RWPE2 (cell line): ENCODE measurements around the gene PRMT6.

Source experiments
- ATAC-seq: fragments of 200-7000 bp; cut with Tn5 transposase; 3 replicates; pipeline ENCODE4 v1.9.1; 2021; ENCODE audit warnings: low read depth
- DNase-seq: peaks from one replicate; pipeline ENCODE4 v3.0.0-alpha.2; 2020; ENCODE audit warnings: low spot score
- H3K27ac ChIP-seq: fragments of 450-650 bp; 2 replicates; pipeline ENCODE4 v1.5.1; 2017; ENCODE audit warnings: mild to moderate bottlenecking; ENCODE audit not compliant: poor library complexity, severe bottlenecking
- H3K27me3 ChIP-seq: fragments of 250-450 bp; sonication (Bioruptor Pico); 2 replicates; pipeline ENCODE4 v1.5.1; 2021; ENCODE audit warnings: mild to moderate bottlenecking, moderate library complexity; ENCODE audit not compliant: insufficient read depth, poor library complexity, severe bottlenecking
- H3K36me3 ChIP-seq: fragments of 250-450 bp; sonication (Bioruptor Pico); 2 replicates; pipeline ENCODE4 v1.5.1; 2020; ENCODE audit warnings: low read depth, mild to moderate bottlenecking, moderate library complexity
- H3K4me1 ChIP-seq: fragments of 250-450 bp; sonication (Bioruptor Pico); 2 replicates; pipeline ENCODE4 v1.5.1; 2021; ENCODE audit warnings: mild to moderate bottlenecking, moderate library complexity; ENCODE audit not compliant: insufficient read depth, poor library complexity, severe bottlenecking
- H3K4me3 ChIP-seq: fragments of 250-450 bp; sonication (Bioruptor Pico); 2 replicates; pipeline ENCODE4 v1.5.1; 2021; ENCODE audit warnings: mild to moderate bottlenecking, moderate library complexity; ENCODE audit not compliant: severe bottlenecking
- H3K9me3 ChIP-seq: fragments of 250-450 bp; sonication (Bioruptor Pico); 2 replicates; pipeline ENCODE4 v1.5.1; 2021; ENCODE audit warnings: mild to moderate bottlenecking, moderate library complexity; ENCODE audit not compliant: severe bottlenecking
- TF ChIP-seq, protein P1 (sequence below): fragments of 450-650 bp; IDR thresholded peaks from one replicate; pipeline ENCODE4 v1.5.1; 2017; ENCODE audit warnings: mild to moderate bottlenecking, moderate library complexity; ENCODE audit not compliant: poor library complexity, severe bottlenecking

Gene PRMT6

GRCh38 chr1:107056426-107057196 is at the start of gene PRMT6:
Gene PRMT6 (plus strand): TSS chr1:107056674. CDS start chr1:107056716, 42 bp downstream.
- Histone ChIP-seq H3K4me3 (peak within 1 kb of the TSS; percentile 79), H3K36me3 (peaks cover 4% of the 10 kb centered on the region), H3K4me1 (peaks cover 15% of the 10 kb centered on the region), H3K27me3 (no peaks in the 10 kb centered on the region), H3K9me3 (no peaks in the 10 kb centered on the region), H3K27ac (peak within 1 kb of the TSS; percentile 28)
- ATAC-seq (peak; percentile 93), DNase-seq (peak; percentile 74)
- TF ChIP-seq, protein P1, sequence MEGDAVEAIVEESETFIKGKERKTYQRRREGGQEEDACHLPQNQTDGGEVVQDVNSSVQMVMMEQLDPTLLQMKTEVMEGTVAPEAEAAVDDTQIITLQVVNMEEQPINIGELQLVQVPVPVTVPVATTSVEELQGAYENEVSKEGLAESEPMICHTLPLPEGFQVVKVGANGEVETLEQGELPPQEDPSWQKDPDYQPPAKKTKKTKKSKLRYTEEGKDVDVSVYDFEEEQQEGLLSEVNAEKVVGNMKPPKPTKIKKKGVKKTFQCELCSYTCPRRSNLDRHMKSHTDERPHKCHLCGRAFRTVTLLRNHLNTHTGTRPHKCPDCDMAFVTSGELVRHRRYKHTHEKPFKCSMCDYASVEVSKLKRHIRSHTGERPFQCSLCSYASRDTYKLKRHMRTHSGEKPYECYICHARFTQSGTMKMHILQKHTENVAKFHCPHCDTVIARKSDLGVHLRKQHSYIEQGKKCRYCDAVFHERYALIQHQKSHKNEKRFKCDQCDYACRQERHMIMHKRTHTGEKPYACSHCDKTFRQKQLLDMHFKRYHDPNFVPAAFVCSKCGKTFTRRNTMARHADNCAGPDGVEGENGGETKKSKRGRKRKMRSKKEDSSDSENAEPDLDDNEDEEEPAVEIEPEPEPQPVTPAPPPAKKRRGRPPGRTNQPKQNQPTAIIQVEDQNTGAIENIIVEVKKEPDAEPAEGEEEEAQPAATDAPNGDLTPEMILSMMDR, result no peak

GRCh38 chr1:107009281-107009680 is 47.2 kb upstream of the PRMT6 start:
- Histone ChIP-seq H3K9me3 (no peaks in the 10 kb centered on the region), H3K4me3 (no peak overlapping the region), H3K27ac (no peak overlapping the region), H3K36me3 (no peaks in the 10 kb centered on the region), H3K27me3 (peaks cover 3% of the 10 kb centered on the region), H3K4me1 (no peaks in the 10 kb centered on the region)
- TF ChIP-seq, protein P1, result no peak
- no peak for DNase-seq
- no peak for ATAC-seq

GRCh38 chr1:107010582-107010981 is 45.9 kb upstream of the PRMT6 start:
- no peaks in the 10 kb centered on the region for H3K36me3 ChIP-seq
- H3K27ac ChIP-seq, result no peak overlapping the region
- ATAC-seq (no peak), DNase-seq (no peak)
- no peaks in the 10 kb centered on the region for H3K9me3 ChIP-seq
- no peaks in the 10 kb centered on the region for H3K4me1 ChIP-seq
- TF ChIP-seq, protein P1, result no peak
- H3K4me3 ChIP-seq, result no peak overlapping the region
- H3K27me3 ChIP-seq, result peaks cover under 1% of the 10 kb centered on the region

DNA sequence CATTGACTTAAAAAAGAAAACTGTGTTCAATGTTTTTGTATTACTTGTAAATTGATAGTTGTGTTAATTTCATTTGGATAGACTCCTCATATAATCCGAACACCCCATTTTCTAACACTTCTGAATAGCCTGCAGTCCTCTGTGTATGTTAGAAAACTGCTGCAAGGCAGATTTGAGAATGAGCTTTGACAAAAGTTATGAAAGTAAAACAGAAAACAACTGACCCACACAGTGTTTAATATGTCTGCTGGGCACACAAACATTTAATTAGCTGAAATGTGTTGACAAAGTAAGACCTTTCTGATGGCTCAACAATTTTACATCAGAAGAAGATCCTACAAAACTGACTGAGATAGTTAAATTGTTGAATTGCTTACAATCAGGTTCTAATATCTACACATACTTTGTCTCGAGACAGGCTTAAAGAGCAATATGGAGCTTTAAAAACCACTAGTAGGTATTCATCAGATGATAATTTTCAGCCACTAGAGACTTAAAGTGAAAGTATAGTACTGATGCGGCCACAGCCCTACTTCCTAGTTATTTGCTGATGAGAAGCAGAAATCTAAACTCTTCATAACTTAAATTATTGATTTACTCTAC is 40.0 kb upstream of the PRMT6 start:
- no peaks in the 10 kb centered on the region for H3K36me3 ChIP-seq
- ATAC-seq (no peak), DNase-seq (no peak)
- no peaks in the 10 kb centered on the region for H3K27me3 ChIP-seq
- no peaks in the 10 kb centered on the region for H3K9me3 ChIP-seq
- TF ChIP-seq, protein P1, result no peak
- H3K4me3 ChIP-seq, result no peak overlapping the region
- no peak overlapping the region for H3K27ac ChIP-seq
- no peaks in the 10 kb centered on the region for H3K4me1 ChIP-seq

DNA sequence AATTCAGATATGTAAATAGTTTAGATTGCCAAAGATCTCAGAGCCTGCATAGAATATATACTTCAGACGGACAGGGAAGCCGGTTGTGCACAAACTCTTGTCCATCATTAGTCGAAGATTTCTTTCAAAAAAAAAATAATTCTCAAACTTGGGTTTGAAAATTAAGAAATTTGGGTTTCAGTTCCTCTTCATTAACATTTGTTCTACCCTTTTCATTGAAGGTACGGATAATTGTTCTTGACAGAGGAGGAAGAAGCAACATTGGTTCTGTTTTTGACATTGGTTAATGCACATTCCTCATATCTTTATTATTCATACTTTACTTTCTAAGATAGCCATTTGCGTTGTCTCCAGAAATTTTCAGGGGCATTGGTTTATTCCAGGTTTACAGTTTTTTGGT is 38.0 kb upstream of the PRMT6 start:
- DNase-seq (no peak), ATAC-seq (no peak)
- H3K27me3 ChIP-seq, result no peaks in the 10 kb centered on the region
- H3K27ac ChIP-seq, result no peak overlapping the region
- H3K4me1 ChIP-seq, result no peaks in the 10 kb centered on the region
- H3K4me3 ChIP-seq, result no peak overlapping the region
- H3K36me3 ChIP-seq, result no peaks in the 10 kb centered on the region
- TF ChIP-seq, protein P1, result no peak
- no peaks in the 10 kb centered on the region for H3K9me3 ChIP-seq
